SK-N-SH (cell line): ENCODE data around the gene GNA14.
A peak's percentile ranks its signal among the peaks of the same experiment; 100 is the strongest.

Source experiments
- EP300 ChIP-seq, 2 experiments: IDR thresholded peaks; 2 replicates each; pipeline versions ENCODE4 v1.4.0 to v1.6.1; 2012; ENCODE audit warnings: borderline replicate concordance in 1 of 2, low read depth in 1 of 2, low read length in 1 of 2
- GATA2 ChIP-seq: sonication (generic); formaldehyde crosslinking; IDR thresholded peaks from 2 replicates; pipeline ENCODE4 v1.5.0; 2020; ENCODE audit warnings: mild to moderate bottlenecking, missing genetic modification reagents
- JUND ChIP-seq: IDR thresholded peaks from 2 replicates; pipeline ENCODE4 v1.4.0; 2012
- MEF2A ChIP-seq: IDR thresholded peaks from 2 replicates; pipeline ENCODE4 v1.4.0; 2012; ENCODE audit warnings: low read depth, borderline replicate concordance
- NFIC ChIP-seq: IDR thresholded peaks from 2 replicates; pipeline ENCODE4 v1.4.0; 2012; ENCODE audit warnings: borderline replicate concordance
- POLR2AphosphoS5 ChIP-seq: IDR thresholded peaks from 2 replicates; pipeline ENCODE4 v1.6.1; 2012; ENCODE audit warnings: low read depth, low read length
- RAD21 ChIP-seq: IDR thresholded peaks from 2 replicates; pipeline ENCODE4 v1.6.1; 2012; ENCODE audit warnings: mild to moderate bottlenecking, low read length
- TAF1 ChIP-seq: IDR thresholded peaks from 2 replicates; pipeline ENCODE4 v1.6.1; 2012; ENCODE audit warnings: low read depth, mild to moderate bottlenecking, low read length, moderate library complexity, borderline replicate concordance
- TEAD4 ChIP-seq: IDR thresholded peaks from 2 replicates; pipeline ENCODE4 v1.4.0; 2012; ENCODE audit warnings: mild to moderate bottlenecking, borderline replicate concordance; ENCODE audit not compliant: insufficient read depth
- TF ChIP-seq, protein P1 (sequence below): fragments of 200-600 bp; sonication (generic); IDR thresholded peaks from 2 replicates; pipeline ENCODE4 v1.6.1; 2017; ENCODE audit warnings: antibody characterized with exemption, mild to moderate bottlenecking, moderate library complexity
- TF ChIP-seq, protein P2 (sequence below): IDR thresholded peaks from 2 replicates; pipeline ENCODE4 v1.4.0; 2012; ENCODE audit warnings: low read depth
- TF ChIP-seq, protein P3 (sequence below): IDR thresholded peaks from 2 replicates; pipeline ENCODE4; 2012

DNA sequence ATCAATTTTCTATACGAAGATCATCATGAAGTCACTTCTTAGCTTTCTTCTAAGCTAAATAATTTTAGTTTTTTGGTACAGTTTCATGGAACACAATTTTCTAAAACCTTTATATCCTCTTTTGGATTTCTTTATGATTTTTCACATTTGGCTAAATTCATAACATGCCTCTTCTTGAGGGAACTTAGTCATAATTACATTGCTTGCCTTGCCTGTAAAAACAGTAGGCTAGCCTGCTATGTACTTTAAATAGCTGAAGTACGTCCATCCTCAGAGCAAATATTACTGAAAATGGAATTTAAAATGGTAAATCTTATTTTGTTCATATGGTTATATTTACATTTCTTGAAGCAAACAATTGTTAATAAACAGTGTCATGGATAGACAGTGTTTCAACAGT is 245.8 kb downstream of the GNA14 start:
- TF ChIP-seq POLR2AphosphoS5 (no peak), NFIC (no peak), TAF1 (no peak), EP300 (IDR thresholded peaks at IDR 0.05; ENCODE audit: borderline replicate concordance in 1 of 2, low read depth in 1 of 2, low read length in 1 of 2) (no peak), TEAD4 (no peak), RAD21 (no peak), JUND (0 out of 2 replicates have a peak, but pooled peaks have one; percentile 2), MEF2A (no peak), GATA2 (CRISPR knock-in tag) (no peak)
- TF ChIP-seq, protein P1, sequence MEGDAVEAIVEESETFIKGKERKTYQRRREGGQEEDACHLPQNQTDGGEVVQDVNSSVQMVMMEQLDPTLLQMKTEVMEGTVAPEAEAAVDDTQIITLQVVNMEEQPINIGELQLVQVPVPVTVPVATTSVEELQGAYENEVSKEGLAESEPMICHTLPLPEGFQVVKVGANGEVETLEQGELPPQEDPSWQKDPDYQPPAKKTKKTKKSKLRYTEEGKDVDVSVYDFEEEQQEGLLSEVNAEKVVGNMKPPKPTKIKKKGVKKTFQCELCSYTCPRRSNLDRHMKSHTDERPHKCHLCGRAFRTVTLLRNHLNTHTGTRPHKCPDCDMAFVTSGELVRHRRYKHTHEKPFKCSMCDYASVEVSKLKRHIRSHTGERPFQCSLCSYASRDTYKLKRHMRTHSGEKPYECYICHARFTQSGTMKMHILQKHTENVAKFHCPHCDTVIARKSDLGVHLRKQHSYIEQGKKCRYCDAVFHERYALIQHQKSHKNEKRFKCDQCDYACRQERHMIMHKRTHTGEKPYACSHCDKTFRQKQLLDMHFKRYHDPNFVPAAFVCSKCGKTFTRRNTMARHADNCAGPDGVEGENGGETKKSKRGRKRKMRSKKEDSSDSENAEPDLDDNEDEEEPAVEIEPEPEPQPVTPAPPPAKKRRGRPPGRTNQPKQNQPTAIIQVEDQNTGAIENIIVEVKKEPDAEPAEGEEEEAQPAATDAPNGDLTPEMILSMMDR, result no peak
- TF ChIP-seq, protein P2, sequence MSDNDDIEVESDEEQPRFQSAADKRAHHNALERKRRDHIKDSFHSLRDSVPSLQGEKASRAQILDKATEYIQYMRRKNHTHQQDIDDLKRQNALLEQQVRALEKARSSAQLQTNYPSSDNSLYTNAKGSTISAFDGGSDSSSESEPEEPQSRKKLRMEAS, result no peak
- TF ChIP-seq, protein P3, sequence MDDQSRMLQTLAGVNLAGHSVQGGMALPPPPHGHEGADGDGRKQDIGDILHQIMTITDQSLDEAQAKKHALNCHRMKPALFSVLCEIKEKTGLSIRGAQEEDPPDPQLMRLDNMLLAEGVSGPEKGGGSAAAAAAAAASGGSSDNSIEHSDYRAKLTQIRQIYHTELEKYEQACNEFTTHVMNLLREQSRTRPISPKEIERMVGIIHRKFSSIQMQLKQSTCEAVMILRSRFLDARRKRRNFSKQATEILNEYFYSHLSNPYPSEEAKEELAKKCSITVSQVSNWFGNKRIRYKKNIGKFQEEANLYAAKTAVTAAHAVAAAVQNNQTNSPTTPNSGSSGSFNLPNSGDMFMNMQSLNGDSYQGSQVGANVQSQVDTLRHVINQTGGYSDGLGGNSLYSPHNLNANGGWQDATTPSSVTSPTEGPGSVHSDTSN, result no peak
